GM19438 (cell line): ENCODE data around the gene RIPOR1.
"Not testable (repeated sequence)": the region's sequence is repeated elsewhere in the genome, so short reads cannot be mapped to it uniquely, and the experiment has no call there.

Source experiments
- ATAC-seq: cut with Tn5 transposase; IDR thresholded peaks from one replicate; pipeline ENCODE4 v1.9.1; 2021; ENCODE audit warnings: low read depth; ENCODE audit not compliant: unreplicated experiment

RIPOR1 gene, protein sequence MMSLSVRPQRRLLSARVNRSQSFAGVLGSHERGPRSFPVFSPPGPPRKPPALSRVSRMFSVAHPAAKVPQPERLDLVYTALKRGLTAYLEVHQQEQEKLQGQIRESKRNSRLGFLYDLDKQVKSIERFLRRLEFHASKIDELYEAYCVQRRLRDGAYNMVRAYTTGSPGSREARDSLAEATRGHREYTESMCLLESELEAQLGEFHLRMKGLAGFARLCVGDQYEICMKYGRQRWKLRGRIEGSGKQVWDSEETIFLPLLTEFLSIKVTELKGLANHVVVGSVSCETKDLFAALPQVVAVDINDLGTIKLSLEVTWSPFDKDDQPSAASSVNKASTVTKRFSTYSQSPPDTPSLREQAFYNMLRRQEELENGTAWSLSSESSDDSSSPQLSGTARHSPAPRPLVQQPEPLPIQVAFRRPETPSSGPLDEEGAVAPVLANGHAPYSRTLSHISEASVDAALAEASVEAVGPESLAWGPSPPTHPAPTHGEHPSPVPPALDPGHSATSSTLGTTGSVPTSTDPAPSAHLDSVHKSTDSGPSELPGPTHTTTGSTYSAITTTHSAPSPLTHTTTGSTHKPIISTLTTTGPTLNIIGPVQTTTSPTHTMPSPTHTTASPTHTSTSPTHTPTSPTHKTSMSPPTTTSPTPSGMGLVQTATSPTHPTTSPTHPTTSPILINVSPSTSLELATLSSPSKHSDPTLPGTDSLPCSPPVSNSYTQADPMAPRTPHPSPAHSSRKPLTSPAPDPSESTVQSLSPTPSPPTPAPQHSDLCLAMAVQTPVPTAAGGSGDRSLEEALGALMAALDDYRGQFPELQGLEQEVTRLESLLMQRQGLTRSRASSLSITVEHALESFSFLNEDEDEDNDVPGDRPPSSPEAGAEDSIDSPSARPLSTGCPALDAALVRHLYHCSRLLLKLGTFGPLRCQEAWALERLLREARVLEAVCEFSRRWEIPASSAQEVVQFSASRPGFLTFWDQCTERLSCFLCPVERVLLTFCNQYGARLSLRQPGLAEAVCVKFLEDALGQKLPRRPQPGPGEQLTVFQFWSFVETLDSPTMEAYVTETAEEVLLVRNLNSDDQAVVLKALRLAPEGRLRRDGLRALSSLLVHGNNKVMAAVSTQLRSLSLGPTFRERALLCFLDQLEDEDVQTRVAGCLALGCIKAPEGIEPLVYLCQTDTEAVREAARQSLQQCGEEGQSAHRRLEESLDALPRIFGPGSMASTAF

DNA sequence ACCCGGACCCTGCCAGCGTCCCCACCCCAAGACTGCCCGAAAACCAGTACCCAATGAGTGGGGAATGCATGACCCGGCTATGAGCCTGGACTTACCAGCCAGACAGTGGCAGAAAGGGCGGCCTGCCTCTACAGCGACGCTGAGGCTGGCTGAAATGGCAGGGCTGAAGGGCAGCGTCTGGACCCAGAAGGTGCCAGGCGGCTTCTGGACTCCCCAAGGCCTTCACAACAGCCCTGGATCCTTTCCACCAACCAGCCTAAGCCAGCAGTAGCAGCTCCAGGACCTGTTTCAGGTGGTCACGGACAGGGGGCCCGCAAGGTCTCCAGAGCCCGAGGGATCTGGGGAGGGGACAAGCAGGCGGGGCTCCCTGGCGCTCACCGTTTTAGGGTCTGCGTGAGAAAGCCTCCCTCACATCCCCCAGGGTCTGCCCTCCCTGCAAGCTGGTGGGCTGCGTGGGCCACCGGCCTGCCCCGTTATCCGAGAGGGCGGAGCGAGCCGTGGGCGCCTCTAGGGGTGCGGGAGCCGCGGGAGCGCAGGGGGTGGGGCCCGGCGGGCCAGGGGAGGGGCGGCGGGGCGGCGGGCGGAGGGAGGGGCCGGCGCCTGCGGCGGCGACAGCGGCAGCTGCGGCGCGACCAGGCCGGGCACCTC, at the start of gene RIPOR1:
RIPOR1 (plus strand) TSS at position 608 of the 648 bp plus-strand sequence. CDS start 9,618 bp downstream, outside the sequence.
- no peak for ATAC-seq

DNA sequence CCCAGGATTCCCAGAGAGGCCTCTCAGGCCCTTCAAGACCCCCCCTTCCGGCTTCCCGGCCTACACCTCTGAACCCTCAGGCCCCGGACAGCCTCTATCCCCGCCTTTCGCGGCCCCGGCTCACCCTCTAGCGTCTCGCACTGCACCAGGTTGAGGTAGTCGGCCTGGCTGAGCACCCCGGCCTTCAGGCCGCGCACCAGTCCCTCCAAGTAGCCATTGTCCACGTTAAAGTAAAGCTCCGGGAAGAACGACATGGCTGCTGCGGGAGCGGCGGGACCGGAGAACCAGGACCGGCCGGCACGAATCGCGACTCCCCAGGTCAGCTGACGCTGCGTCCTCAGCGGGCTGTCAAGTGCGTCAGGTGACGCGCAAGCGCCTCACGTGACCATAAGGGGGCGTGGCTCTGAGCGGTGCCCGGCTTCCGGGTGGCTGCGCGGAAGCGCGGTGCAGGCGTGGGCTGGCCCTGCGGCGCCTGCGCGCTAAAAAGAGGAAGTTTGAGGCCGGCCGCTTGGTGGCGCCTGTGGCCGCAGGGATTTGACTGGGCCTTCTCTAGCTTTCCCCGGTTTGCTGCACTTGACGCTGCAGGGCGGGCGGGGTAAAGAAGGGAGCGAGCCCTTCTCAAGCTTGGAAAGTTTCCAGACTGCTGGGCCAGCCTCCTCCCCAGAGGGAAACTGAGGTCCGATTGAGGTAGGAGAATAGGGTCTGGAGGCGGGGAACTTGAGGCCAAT, 47.6 kb upstream of the RIPOR1 start, which contains the start of gene ATP6V0D1:
ATP6V0D1 (minus strand) TSS at position 325 of the 728 bp plus-strand sequence; CDS start at position 254, 71 bp downstream.
- ATAC-seq: peak; percentile 91

DNA sequence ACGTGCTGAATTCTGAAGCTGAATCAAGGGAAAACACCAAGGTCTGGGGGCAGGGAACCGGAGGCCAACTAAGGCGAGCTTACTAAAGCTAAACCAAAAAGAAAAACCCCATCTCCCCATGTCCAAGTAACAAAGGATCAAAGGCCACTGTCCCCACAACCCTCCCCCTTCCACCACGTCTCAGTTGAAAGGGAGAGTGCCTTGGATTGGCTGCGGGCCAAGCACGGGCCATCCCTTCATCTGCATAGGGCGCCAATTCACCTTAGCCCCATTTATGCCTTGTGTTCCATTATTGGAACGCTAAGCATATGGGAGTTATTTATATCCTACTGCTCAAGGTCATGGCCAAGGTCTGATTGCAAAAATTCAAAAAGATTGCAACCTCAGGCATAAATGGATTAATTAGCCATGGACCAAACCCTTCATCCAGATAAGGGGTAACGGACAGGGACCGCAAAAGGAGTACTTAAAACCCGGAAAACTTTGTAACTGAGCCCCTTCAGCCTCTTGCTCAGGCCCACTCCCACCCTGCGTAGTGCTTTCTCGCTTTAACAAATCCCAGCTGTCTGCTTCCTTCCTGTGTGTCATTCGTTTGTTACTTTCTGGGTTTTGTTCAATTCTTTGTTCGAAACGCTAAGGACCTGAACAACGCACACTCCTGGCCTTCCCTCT, 46.9 kb upstream of the RIPOR1 start:
- peak; percentile 4 for ATAC-seq

DNA sequence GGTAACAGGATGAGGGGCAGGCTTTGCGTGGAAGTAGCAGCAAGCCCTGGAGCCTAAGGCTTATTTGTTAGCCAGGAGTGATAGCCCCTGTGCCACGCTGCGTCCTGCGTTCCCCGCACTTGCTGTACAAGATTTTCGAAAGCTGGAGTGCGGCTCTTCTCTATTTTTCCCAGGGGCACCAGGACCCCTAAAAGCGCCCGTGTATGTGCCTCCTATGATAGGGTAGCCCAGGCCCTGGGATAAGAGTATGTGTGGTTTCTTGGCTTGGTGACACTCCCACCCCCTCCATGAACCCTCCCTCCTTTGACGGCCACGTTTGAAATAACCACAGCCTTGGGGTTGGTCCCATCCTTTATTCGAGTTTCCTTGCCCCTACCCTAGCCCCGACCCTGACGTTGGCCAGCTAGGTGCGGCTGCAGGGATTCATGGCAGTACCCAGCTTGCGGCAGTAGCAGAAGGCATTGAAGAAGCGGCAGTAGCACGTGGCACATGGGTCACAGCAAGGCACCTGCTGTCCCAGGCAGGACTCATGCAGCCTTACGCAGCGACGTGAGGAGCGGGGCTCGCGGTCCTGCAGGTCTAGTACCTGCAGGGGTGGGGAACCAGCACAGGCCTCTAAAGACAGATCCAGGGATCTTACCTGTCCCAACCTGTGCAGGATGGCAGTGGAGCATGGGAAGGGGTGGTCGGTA, 46.2 kb upstream of the RIPOR1 start:
- ATAC-seq: no peak

DNA sequence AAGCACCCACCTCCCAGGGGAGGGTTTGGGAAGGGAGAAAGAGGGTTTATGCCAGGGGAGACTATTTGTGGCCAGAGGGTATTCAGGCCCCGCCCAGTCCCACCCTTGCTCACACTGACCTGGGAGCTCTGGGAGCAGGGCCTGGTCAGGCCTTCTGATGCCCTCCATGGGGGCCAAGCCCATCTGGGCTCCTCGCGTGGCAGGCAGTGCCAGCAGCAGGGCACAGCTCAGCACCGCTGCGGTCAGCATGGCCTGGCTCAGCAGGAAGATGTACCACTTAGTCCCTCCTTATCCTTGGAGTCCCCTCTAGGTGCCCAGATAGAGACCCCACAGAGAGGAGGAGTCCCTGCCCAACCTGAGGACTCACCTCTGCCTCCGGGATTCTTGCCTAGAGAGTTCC, 45.5 kb upstream of the RIPOR1 start, which contains the start of gene AGRP:
AGRP (minus strand) TSS at position 398 of the 400 bp plus-strand sequence; CDS start at position 249, 149 bp downstream.
- no peak for ATAC-seq

DNA sequence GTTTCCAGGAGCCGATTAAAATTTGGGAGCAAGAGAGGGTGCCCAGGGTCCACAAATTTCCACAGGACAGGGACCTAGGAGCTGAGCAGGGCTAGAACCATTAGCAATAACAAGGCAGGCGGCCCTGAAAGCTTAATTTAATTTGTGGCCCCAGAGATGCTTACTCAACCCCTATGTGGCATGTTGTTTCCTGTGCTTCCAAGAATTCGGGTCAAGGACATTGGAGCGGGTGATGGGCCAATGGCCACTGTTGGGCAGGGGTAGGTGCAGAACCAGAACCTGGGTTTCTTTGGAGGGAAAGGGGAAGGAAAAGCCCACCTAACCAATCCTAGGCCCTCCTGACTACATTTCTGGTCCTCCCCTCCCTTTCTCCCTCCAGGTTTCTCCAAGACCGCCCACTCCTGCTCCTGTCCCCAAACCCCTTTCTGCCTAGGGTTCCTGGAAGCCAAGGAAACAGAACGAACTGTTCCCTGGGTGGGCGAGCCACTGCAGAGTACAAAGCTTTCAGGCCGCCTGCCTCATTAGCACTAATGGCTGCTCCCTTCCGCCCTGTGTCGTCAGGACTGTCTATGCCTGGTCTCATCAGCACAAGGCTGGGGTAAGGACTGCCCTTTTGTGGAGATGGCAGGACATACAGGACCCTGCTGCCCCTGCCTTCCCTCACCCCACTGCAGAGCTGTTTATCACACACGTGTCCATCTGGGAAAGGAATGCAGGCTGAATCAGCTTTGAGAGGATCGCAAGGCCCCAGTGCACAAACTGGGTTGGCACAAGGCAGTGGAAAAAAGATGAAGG, 44.7 kb upstream of the RIPOR1 start:
- ATAC-seq: no peak

DNA sequence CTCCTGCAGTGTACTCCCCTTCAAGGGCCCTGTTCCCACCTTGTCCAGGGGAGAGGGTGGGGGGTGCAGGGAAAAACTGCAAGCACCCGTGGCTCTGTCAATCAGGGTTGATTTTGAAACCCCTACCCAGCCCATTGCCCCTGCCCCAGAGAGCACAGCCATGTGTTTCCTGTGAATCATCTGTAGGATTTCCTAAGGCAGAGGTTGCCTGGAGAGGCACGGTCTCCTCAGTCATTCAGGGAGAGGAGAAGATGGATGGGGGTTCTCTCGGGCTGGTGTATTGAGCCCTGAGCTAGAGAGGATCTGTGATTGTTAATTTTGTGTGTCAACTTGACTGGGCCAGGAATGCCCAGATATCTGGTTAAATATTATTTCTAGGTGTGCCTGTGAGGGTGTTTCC, 41.8 kb upstream of the RIPOR1 start:
- no peak for ATAC-seq

DNA sequence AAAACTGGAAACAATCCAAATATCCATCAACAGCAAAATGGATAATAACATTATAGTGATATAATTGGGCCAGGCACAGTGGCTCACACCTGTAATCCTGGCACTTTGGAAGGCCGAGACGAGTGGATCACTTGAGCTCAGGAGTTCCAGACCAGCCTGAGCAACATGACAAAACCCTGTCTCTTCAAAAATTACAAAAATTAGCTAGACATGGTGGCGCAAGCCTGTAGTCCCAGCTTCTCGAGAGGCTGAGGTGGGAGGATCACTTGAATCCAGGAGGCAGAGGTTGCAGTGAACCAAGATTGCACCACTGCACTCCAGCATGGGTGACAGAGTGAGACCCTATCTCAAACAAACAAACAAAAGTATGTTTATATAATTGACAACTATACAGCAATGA, 41.1 kb upstream of the RIPOR1 start:
- ATAC-seq: not testable (repeated sequence)

DNA sequence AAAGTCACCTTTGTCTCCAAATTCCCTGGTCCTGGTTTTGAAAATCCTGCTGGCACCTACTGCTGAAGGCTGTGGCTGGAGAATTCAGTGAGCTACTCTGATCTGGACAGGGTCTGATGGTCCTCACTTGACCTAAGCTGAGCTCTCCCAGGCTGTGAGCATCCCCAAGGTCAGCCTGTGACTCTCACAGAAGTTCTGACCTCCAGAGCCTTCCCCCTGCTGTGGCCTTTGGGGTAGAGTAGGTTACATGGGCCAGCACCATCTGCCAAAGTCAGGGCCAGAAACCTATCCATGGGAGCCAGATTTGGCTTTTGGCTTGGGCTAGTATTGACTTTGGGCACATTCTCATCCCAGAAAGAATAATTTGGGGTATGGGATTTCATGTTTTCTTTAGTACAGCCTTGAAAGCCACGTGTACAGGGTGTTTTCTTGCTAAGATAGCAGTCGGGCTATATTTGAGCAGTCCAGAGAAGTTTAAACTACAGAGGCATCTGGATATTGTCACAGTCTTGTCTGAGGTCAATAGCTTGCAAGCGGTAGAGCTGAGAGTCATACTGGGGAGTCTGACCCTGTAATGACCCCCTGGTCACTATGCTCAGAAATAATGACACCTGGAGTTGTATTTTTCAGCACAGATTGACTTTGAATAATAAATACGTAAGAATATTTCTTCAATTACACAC, 39.1 kb upstream of the RIPOR1 start:
- no peak for ATAC-seq

DNA sequence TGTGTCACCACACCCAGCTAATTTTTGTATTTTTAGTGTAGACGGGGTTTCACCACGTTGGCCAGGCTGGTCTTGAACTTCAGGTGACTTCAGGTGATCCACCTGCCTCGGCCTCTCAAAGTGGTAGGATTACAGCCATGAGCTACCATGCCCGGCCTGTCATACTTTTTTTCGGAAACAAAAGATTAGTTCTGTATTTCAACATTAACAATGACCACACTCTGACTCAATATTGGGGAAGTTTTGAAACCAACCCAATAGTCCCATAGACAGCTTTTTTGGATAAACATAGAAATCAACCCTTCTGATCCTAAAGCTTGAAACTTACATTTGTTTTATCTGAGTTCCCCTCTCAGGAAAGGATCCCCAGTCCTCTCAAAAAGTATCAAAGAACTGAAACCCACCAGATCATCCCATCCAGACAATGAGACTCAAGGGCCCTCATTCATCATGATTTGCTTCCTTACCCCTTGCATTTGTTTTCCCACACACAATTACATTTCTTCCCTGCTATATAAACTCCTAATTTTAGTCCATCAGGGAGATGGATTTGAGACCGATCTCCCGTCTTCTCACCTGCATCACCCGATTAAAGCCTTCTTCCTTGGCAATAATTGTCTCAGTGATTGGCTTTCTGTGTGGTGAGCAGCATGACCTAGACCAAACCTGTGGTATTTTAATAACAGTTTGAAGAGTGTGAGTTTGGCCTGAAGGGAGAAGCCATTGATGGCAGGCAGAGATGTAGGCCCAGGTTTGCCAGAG, 38.1 kb upstream of the RIPOR1 start:
- ATAC-seq: no peak

DNA sequence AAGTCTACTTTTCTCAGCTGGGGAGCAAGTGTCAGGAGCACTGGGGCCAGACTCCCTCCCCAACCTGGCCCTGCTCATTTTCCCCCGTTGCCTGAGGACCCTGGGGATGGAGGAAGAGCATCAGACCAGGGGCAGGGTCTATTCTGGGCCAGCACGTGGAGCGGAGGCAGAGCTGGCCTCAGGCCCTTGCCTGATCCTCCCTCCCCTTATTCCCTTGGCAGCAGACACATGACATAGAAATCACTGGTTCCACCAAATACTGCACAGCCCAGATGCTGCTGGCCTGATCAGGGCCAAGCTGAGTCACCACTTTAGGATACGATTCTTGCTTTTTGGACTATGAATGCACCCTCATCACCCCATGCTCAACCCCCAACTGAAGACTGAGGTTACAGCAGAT, 29.5 kb upstream of the RIPOR1 start:
- ATAC-seq: no peak

DNA sequence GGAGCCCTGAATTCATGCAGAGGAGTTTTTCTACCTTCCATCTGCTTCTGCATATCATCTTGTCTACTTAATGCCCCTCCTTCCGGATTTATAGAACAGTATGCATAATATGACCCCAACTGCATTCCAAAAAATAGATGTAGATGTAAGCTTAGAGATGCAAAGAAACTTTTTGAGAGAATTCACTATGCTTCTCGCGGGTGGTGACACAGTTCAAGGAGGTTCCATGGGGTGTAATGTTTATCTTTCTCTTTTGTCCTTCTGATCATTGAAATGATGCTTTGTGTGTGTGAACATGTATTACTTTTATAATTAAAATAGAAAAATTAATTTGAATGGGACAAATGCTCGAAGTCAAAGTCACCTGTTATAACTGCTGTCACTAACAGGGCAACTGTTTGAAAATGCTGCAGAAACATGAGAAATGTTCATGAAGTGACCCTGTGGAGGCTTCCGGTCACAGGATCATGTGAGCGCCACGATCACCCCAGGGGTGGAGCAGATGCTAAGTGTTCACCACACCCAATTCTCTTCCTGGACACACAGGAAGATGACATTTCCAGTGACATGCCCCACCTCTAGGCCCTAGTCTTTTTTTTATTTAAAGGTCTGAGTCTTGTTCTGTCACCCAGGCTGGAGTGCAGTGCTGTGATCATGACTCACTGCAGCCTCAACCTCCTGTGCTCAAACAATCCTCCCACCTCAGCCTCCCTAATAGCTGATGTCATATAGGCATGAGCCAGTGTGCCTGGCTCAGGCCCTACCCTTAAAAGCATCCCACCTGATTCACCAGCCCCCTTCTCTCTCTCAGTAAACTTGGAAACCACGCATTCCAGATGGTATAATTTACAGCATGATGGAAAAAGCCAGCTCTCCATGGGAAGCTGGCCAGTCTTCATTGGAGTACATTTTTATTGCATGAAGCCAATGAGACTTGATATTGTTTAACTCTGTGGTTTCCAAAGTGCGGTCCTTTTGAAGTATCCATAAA, 24.3 kb upstream of the RIPOR1 start:
- ATAC-seq: no peak

DNA sequence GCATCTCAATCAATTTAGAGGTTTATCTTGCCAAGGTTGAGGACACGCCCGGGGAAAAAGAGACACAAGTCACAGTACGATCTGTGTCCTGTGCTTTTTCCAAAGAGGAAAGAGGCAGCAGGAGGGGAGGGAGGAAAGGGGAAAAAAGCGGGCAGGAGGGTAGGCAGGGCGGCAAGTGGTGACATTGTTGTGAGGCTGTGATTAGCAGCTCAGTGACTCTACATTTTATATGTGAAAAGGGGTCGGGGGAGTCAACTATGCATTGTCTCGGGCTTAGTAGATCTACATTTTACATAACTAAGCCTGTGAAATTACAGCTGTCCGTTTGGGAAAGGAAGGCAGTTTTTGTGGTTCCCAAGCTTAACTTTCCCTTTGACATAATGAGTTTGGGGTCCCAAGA, 22.2 kb upstream of the RIPOR1 start:
- no peak for ATAC-seq

DNA sequence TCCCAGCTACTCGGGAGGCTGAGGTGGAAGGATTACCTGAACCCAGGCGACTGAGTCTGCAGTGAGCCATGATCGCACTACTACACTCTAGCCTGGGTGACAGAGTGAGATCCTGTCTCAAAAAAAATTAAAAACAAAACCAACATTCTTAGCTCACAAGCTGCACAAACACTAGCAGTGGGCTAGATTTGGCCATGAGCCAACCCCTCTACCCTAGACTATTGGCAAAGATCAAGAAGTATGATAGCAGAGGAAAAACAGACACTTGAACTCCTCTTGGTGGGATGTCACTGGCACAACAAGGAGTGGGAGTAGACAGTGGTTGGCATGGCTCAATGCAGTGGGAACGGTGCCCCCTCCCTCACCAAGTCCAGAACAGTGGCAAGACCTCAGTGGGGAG, 19.6 kb upstream of the RIPOR1 start:
- no peak for ATAC-seq

DNA sequence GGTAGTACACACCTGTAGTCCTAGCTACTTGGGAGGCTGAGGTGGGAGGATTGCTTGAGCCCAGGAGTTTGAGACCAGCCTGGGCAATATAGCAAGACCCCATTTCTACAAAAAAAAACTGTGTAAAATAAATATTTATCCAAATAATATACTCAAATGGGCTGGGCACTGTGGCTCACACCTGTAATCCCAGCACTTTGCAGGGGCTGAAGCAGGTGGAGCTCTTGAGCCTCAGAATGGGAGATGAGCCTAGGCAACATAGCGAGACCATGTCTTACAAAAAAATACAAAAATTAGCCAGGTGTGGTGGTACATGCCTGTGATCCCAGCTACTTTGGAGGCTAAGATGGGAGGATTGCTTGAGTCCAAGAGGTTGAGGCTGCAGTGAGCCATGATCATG, 14.7 kb upstream of the RIPOR1 start:
- not testable (repeated sequence) for ATAC-seq
